Measurements from ENCODE around the gene SCAF8. TPM values are rescaled to one million over a fixed set of nuclear protein-coding genes. Genes with fewer than 3 reads are reported as not detected.
A peak's percentile ranks its signal among the peaks of the same experiment; 100 is the strongest.

Gene SCAF8
- polyA plus RNA-seq, 1 of the 3 experiments (the other 2 are of a cell fraction) = 11.0 TPM

DNA sequence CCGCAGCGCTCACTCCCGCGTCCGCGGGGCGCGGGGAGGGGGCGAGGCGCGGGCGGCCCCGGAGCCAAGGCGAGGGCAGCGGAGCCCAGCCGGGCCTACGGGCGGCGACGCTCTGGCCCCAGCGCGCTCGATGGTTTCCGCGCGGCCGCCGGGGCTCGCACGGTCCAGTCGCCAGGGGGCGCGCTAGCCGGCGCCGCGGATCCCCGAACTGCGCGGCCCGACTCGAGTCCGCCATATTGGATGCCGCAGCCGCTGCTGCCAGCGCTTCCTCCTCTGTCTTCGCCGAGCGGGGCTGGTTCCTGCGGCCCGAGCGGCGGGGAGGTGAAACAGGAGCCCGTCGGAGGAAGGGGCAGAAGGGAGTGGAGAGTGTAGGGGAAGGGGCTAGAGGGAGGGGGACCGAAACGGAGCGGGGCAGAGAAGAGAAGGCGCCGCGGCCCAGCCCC is at the start of gene SCAF8 (continued):
- no peak for TF ChIP-seq MEF2A (IDR thresholded peaks at IDR 0.05; ENCODE audit: borderline replicate concordance, low read depth)
- 0 out of 2 replicates have a peak, but pooled peaks have one; percentile 10 for TF ChIP-seq ELF1 (IDR thresholded peaks at IDR 0.05)
- TF ChIP-seq RCOR1 (IDR thresholded peaks at IDR 0.05; ENCODE audit: low read length) = no peak
- TF ChIP-seq TCF12 (IDR thresholded peaks at IDR 0.05) = no peak
- no peak for TF ChIP-seq FOXM1 (IDR thresholded peaks at IDR 0.05; ENCODE audit: low read depth)
- TF ChIP-seq, protein P1, sequence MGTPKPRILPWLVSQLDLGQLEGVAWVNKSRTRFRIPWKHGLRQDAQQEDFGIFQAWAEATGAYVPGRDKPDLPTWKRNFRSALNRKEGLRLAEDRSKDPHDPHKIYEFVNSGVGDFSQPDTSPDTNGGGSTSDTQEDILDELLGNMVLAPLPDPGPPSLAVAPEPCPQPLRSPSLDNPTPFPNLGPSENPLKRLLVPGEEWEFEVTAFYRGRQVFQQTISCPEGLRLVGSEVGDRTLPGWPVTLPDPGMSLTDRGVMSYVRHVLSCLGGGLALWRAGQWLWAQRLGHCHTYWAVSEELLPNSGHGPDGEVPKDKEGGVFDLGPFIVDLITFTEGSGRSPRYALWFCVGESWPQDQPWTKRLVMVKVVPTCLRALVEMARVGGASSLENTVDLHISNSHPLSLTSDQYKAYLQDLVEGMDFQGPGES (IDR thresholded peaks at IDR 0.05; ENCODE audit: low read depth, low read length) = no peak
- TF ChIP-seq ZBTB33 (IDR thresholded peaks at IDR 0.05; ENCODE audit: borderline replicate concordance, low read depth) = no peak

DNA sequence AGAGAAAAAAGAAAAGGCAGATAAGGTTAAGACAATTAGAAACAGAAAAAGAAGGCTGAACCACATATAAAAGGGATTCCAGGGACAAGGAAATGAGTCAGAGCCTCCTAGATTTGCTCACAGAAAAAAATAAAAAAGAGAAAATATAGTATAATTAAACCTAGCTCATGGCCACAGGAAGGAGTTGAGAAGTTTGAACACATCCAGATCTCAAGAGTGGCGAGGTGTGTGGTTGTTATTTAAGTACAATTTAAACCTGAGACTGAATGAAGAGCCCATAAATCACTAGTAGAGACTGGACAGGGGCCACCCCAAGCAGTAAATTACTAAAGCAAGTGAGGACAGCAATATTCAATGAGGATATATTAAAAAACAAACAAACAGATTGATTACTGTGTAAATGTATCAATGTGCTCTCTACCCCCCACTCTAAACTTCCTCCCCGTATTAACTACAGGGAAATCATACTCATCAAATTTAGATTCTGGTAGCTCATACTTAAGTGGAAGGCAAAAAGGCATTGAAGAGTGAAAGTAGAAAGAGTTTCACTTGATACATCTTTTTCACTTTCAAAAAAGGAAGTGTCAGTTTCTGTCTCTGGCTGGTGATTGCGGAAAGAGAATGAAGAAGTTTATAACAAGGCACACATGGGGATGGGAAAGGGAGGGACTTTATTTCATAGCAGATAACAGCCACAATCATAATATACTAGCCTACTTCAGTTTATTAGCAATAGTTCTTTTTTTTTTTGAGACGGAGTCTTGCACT is 49.3 kb upstream of the SCAF8 start:
- Histone ChIP-seq H3K9me3 (no peaks in the 10 kb centered on the region), H3K27ac (ENCODE audit: low read depth in 2 of 2, low read length in 1 of 2) (peak overlapping the region; percentile 56 to 59; a peak in 3 of 4 replicates), H2AFZ (ENCODE audit: low read depth) (peak overlapping the region; percentile 88)

DNA sequence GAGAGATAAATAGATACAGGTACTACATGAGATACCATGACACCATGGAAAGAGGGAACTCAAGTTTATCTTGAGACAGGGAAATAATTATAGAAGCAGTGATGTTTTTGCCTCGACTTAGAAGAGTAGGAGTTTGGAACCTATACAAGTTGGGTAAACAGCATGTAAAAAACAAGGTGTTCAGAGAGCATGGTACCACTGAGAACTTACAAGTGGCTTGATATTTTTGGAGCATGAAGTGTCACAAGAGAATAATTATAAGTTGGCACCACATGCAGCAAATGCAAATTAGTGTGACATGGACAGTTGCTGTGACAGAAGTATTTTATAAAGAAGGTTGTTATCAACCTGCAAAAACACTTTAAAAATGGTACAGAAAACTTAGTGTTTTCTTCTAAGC is 47.1 kb upstream of the SCAF8 start:
- H2AFZ ChIP-seq (ENCODE audit: low read depth) = no peak overlapping the region
- H3K9ac ChIP-seq = no peak overlapping the region
- 71% methylated on average over 1 of the region's 1 CpG for WGBS (ENCODE audit: low lambda C conversion rate)
- CTCF ChIA-PET = no interaction called here
- no peaks in the 10 kb centered on the region for H4K20me1 ChIP-seq (ENCODE audit: insufficient read depth)
- H3K4me2 ChIP-seq = no peak overlapping the region
- H3K27me3 ChIP-seq (ENCODE audit: insufficient read depth) = no peaks in the 10 kb centered on the region
- no peaks in the 10 kb centered on the region; a peak in 1 of 4 replicates for H3K4me1 ChIP-seq (ENCODE audit: control insufficient read depth in 1 of 2, insufficient read depth in 2 of 2, low read depth in 1 of 2, low read length in 1 of 2)
- H3K79me2 ChIP-seq (ENCODE audit: insufficient read depth) = no peaks in the 10 kb centered on the region
- no peak for DNase-seq
- POLR2A ChIA-PET = no interaction called here
- no peaks in the 10 kb centered on the region for H3K9me2 ChIP-seq
- no peaks in the 10 kb centered on the region for H3K9me3 ChIP-seq
- H3K27ac ChIP-seq (ENCODE audit: low read depth in 2 of 2, low read length in 1 of 2) = no peak overlapping the region
- H3K4me3 ChIP-seq (ENCODE audit: low read depth in 2 of 2, low read length in 1 of 2) = no peak overlapping the region
- H3K36me3 ChIP-seq (replicated peaks in 1 of 2; ENCODE audit: control insufficient read depth in 1 of 2, insufficient read depth in 2 of 2, low read length in 1 of 2) = no peaks in the 10 kb centered on the region
- peaks cover 4% of the 10 kb centered on the region for H3F3A ChIP-seq (replicated peaks; ENCODE audit: insufficient read depth)
- no peak for TF ChIP-seq SMC3 (IDR thresholded peaks at IDR 0.05; ENCODE audit: low read depth, low read length)
- TF ChIP-seq TCF12 (IDR thresholded peaks at IDR 0.05) = no peak
- TF ChIP-seq RXRA (IDR thresholded peaks at IDR 0.05; ENCODE audit: borderline replicate concordance, low read depth) = no peak
- no peak for TF ChIP-seq REST (IDR thresholded peaks at IDR 0.05; ENCODE audit: low read depth, low read length)
- TF ChIP-seq CTCF (IDR thresholded peaks at IDR 0.05) = no peak
- TF ChIP-seq POLR2AphosphoS5 (IDR thresholded peaks at IDR 0.05; ENCODE audit: low read depth, low read length) = no peak
- TF ChIP-seq, protein P2, sequence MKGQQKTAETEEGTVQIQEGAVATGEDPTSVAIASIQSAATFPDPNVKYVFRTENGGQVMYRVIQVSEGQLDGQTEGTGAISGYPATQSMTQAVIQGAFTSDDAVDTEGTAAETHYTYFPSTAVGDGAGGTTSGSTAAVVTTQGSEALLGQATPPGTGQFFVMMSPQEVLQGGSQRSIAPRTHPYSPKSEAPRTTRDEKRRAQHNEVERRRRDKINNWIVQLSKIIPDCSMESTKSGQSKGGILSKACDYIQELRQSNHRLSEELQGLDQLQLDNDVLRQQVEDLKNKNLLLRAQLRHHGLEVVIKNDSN (IDR thresholded peaks at IDR 0.05; ENCODE audit: borderline replicate concordance, low read depth) = no peak
- no peak for TF ChIP-seq ELF1 (IDR thresholded peaks at IDR 0.05)

More for the DNA sequence above, 49.3 kb upstream of the SCAF8 start:
- no peaks in the 10 kb centered on the region for H4K20me1 ChIP-seq (ENCODE audit: insufficient read depth)
- H3K4me3 ChIP-seq (ENCODE audit: low read depth in 2 of 2, low read length in 1 of 2) = no peak overlapping the region
- no peaks in the 10 kb centered on the region for H3K79me2 ChIP-seq (ENCODE audit: insufficient read depth)
- no peaks in the 10 kb centered on the region for H3K27me3 ChIP-seq (ENCODE audit: insufficient read depth)
- no peak overlapping the region for H3K9ac ChIP-seq
- H3K9me2 ChIP-seq = no peaks in the 10 kb centered on the region
- no peak for DNase-seq
- peak overlapping the region; percentile 16; the same call in 1 of the 2 replicates for H3K4me2 ChIP-seq
- peaks cover 4% of the 10 kb centered on the region for H3F3A ChIP-seq (replicated peaks; ENCODE audit: insufficient read depth)
- TF ChIP-seq CHD2 (IDR thresholded peaks at IDR 0.05; ENCODE audit: low read length, partially characterized antibody) (no peak), JUND (IDR thresholded peaks at IDR 0.05) (0 out of 2 replicates have a peak, but pooled peaks have one; percentile 17), FOSL2 (IDR thresholded peaks at IDR 0.05; ENCODE audit: borderline replicate concordance, low read depth) (peak; percentile 43; the same call in 1 of the 2 replicates), TCF12 (IDR thresholded peaks at IDR 0.05) (peak; percentile 48; the same call in 1 of the 2 replicates)
- no peaks in the 10 kb centered on the region; a peak in 1 of 4 replicates for H3K4me1 ChIP-seq (ENCODE audit: control insufficient read depth in 1 of 2, insufficient read depth in 2 of 2, low read depth in 1 of 2, low read length in 1 of 2)
- no peaks in the 10 kb centered on the region for H3K36me3 ChIP-seq (replicated peaks in 1 of 2; ENCODE audit: control insufficient read depth in 1 of 2, insufficient read depth in 2 of 2, low read length in 1 of 2)
- WGBS (ENCODE audit: low lambda C conversion rate) = 59% methylated on average over 4 of the region's 4 CpGs
- POLR2A ChIA-PET = no interaction called here
- CTCF ChIA-PET = interaction anchor here (0.7 to 2.7 kb wide), 3 partner anchors 8 to 1575 kb away, joined by 3 to 17 read pairs (median 3); no protein-coding TSS in a partner anchor

Data from SK-N-SH (cell line).